Vagina (tissue), 2 donors: ENCODE results near the gene CADPS2.

Experiments used
- POLR2A ChIP-seq, 2 donors: fragments of 450-650 bp; IDR thresholded peaks; one replicate each; pipeline ENCODE4 v1.6.1; 2017; ENCODE audit warnings: antibody characterized with exemption in 2 of 2, mild to moderate bottlenecking in 2 of 2, moderate library complexity in 2 of 2
- TF ChIP-seq, protein P1 (sequence below), 3 experiments: fragments of 450-650 bp in 2 of 3; fragments of 200-600 bp in 1 of 3; sonication (generic) in 1 of 3; IDR thresholded peaks; one replicate each; pipeline ENCODE4 v1.5.1; 2017 to 2019; ENCODE audit warnings: antibody characterized with exemption in 3 of 3, mild to moderate bottlenecking in 2 of 3, moderate library complexity in 2 of 3

DNA sequence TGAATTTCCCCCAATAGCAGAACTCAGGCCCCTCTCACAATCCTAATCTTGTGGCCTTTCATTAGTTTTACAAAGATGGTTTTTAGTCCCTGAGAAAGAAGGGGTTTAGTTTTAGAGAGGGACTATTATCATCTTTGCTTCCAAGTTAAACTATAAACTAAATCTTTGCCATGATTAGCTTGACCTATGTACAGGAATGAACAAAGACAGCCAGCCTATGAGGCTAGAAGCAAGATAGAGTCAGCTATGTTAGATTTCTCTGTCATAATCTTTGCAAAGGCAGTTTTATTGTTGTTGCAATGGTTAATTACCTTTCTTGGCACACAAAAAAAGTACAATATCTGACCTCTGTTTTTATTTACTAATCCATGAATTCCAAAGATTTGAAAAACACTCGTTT is 206.4 kb downstream of the CADPS2 start:
- TF ChIP-seq, protein P1, sequence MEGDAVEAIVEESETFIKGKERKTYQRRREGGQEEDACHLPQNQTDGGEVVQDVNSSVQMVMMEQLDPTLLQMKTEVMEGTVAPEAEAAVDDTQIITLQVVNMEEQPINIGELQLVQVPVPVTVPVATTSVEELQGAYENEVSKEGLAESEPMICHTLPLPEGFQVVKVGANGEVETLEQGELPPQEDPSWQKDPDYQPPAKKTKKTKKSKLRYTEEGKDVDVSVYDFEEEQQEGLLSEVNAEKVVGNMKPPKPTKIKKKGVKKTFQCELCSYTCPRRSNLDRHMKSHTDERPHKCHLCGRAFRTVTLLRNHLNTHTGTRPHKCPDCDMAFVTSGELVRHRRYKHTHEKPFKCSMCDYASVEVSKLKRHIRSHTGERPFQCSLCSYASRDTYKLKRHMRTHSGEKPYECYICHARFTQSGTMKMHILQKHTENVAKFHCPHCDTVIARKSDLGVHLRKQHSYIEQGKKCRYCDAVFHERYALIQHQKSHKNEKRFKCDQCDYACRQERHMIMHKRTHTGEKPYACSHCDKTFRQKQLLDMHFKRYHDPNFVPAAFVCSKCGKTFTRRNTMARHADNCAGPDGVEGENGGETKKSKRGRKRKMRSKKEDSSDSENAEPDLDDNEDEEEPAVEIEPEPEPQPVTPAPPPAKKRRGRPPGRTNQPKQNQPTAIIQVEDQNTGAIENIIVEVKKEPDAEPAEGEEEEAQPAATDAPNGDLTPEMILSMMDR (IDR thresholded peaks at IDR 0.05) = no peak
- TF ChIP-seq POLR2A (IDR thresholded peaks at IDR 0.05) = no peak
